Right lobe of liver (tissue), 4 donors: ENCODE measurements around the gene NRP2.

Experiments used
- CTCF ChIP-seq, 4 donors: fragments of 200-600 bp in 3 of 4; fragments of 450-650 bp in 1 of 4; IDR thresholded peaks; one replicate each; pipeline versions ENCODE4 v1.5.1 to v1.8.0; 2016 to 2022; ENCODE audit warnings: antibody characterized with exemption in 4 of 4, mild to moderate bottlenecking in 2 of 4
- POLR2A ChIP-seq: fragments of 450-650 bp; IDR thresholded peaks from one replicate; pipeline ENCODE4 v1.6.1; 2017; ENCODE audit warnings: antibody characterized with exemption, mild to moderate bottlenecking
- donor health status: DM: no; HTN: no; CAD: no.
- donor health status: DM: no; HTN: no; CAD: no.
- donor health status: DM: no; HTN: yes; CAD: no.

DNA sequence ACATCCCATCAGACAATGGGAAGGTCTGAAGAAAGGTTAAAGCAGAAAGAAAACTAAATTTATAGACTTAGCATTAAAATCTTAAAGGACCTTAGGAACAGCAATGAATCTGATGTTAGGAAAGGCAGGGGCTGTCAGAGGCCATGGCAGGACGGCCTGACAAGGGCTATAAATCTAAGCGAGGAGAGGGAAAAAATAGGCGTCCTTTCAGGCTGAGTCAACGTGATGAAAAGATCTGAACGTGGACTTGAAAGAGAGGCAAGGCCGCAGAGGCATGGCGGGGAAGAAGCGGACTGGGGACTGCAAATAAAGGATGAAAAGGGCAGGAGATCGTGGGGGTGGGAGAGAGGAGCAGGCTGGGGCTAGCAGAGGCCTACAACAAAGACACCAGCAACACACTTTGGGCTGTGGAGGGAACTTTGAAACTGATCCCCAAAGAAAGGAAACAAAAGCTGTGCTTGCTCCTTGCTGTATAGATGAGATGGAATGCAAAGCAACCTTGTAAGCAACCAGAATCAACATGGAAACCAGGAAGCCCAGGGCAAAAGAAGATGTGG lies 145.6 kb downstream of the NRP2 start:
- TF ChIP-seq POLR2A, result no peak
- no peak for TF ChIP-seq CTCF (IDR thresholded peaks at IDR 0.05)
